ENCODE measurements around the gene PMEPA1.

DNA sequence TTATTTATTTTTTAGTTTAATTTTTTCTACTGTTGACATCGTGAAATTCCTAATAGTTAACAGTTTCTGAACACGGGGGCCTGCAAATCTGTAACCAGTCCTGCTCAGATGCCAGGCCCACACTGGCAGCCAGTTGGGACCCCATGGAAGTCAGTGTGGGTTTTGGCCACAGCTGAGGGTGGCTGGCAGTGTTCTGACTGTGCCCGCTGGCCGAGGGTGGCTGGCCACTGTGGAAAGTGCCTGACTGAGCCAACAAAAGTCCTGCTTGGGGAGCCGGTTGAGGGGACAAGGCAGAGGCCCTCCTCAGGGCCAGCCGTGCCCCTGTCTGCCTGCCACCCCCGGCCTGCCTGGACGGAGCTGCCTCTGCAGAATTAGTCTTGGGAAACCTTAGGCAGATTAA, 4.1 kb upstream of the PMEPA1 start:
- TF ChIP-seq CTCF (conservative IDR thresholded peaks at IDR 0.05) (no peak), ZFX (IDR thresholded peaks at IDR 0.05) (no peak)
